ENCODE measurements around the gene PROP1. TPM values are rescaled to one million over a fixed set of nuclear protein-coding genes. Genes with fewer than 3 reads are reported as not detected.
"Not testable (repeated sequence)": the region's sequence is repeated elsewhere in the genome, so short reads cannot be mapped to it uniquely, and the experiment has no call there.

The PROP1 gene
- total RNA-seq = not detected

DNA sequence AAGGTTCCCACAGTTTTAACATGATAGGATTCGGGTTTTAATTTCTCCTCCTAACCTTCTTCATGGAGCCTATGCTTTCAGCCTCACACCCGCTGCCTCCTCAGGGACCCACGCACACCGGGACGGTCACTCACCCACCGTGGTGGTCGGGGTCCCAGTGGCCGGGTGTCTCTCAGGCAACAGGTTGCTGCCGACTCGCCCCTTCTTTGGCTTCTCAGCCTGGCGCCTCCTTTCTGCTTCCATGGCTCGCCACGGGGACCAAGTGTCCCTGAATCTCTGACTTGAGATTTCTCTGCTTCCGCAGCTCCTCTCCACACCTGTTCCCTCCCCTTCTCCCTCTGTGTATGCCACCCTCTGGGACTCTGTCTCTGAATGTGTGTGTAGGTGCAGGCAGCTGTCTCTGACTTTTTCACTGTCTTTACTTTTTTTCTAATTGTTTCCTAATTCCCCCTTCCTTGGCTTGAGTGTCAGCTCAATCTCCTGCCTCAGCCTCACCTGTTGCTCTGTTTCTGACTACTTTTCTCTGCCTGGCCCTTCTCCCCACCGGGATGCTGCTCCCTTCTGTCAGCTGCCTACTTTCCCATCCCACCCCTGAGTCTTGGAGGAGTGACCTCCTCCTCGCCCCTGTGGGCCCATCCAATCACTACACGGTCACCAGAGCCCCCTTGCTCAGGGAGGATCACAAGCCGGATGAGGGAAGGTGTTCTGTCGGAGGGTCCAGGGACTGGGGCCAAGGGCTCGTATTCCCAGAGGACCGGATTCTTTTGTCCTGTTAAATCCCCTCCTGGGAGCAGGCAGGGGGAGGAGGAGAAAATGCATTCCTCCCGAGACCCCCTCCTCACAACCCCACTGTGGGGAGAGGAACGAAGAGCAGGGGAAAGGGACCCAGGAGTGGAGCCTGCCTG is at the start of gene PROP1:
PROP1 (minus strand) TSS at position 552 of the 905 bp plus-strand sequence; CDS start at position 243, 309 bp downstream.
- no peak for FAIRE-seq
- DNase-seq (ENCODE audit: low spot score in 2 of 2) = no peak

DNA sequence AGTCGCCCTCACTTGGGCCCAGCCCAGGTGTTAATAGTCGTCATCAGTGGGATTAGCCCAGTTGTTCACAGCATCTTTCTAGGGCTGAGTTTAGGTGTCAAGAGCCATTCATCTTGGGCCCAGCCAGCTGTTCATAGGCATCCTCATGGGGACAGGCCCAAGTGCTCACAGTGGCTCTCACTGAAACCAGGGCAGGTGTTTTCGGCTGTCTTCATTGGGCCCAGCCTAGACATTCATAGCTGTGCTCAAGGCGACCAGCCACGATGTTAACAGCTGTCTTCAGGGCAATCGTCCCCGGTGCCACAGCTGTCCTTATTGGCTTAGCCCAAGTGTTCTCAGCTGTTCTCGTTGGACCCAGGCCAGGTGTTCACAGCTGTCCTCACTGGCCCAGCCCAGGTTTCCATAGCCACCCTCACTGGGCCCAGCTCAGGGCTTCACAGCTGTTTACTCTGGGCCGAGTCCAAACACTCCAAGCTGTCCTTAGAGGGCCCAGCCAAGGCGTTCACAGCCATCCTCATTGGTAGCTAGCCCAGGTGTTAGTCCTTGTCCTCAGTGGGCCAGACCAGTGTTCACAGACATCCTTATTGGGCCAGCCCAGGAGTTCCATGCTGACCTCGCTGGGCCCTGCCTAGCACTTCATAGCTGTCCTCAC is 23.5 kb upstream of the PROP1 start:
- DNase-seq (ENCODE audit: low spot score in 2 of 2); FAIRE-seq: not testable (repeated sequence)

DNA sequence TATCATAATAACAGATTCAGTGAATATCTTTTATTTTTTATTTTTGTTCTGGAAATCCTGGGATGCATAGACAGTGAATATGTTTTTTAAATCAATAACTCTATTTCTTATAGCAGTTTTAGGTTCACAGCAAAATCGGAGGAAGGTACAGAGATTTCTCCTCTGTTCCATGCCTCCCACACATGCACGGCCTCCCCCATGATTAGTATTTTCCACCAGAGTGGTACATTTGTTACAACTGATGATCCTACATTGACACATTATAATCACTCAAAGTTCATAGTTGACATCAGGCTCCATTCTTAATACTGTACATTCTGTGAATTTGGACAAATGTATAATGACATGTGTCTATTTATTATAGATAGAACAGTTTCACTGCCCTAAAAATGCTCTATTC is 16.7 kb upstream of the PROP1 start:
- FAIRE-seq; DNase-seq (ENCODE audit: low spot score in 2 of 2): not testable (repeated sequence)

DNA sequence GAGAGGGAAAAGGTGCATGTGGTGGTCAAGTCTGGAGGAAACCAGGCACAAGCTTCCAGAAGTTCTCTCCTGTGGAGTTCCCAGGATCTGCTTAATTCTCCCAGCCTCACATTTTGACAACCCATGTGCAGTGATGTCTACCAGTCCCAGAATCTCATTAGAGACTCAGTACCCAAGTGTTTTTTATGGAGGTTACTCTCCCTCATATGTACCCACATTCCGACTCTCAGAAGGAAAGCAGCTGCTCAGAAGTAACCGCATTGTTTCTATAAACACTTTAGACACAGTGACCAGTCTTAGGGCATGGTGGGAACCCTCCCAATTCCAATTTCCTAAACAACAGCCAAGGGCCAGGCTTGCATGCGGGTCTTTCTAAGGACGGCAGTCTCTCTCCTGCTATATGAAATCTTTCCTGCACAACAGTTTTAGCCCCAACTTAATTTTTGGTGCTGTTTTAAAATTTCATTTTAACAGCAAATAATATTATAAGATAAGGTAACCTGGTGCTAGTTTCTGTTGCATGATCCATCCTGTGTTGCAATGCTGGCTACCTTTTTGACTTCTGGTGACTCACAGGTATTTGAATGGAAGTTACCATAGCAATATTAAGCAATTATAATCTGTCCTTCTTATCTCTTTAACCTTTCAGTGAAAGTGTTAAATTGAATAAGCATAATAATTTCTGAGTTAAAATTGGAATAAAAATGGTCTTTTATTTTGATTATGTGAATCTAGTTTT is 15.9 kb upstream of the PROP1 start:
- not testable (repeated sequence) for FAIRE-seq

DNA sequence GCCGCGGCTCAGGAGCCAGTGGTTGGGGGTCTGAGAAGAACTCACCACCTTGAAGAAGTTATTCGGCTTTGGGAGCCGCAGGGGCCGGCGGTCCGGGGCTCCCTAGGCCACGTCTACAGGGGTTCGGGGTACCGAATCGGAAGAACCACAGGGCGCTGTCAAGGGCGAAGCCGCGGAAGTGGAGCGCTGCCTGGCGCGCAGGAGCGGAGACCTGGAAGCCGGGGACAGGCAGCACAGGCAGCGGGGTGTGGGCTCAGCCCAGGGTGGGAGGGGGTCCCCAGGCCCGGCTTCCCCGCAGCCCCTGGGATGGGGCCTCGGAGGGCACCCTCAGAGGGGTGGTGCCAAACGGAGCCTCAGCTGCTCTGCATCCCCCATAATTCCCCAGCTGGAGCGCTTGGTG is 11.2 kb upstream of the PROP1 start:
- not testable (repeated sequence) for FAIRE-seq; DNase-seq (ENCODE audit: low spot score in 2 of 2)

More for the DNA sequence above, 15.9 kb upstream of the PROP1 start:
- DNase-seq (ENCODE audit: low spot score in 2 of 2) = not testable (repeated sequence)

DNA sequence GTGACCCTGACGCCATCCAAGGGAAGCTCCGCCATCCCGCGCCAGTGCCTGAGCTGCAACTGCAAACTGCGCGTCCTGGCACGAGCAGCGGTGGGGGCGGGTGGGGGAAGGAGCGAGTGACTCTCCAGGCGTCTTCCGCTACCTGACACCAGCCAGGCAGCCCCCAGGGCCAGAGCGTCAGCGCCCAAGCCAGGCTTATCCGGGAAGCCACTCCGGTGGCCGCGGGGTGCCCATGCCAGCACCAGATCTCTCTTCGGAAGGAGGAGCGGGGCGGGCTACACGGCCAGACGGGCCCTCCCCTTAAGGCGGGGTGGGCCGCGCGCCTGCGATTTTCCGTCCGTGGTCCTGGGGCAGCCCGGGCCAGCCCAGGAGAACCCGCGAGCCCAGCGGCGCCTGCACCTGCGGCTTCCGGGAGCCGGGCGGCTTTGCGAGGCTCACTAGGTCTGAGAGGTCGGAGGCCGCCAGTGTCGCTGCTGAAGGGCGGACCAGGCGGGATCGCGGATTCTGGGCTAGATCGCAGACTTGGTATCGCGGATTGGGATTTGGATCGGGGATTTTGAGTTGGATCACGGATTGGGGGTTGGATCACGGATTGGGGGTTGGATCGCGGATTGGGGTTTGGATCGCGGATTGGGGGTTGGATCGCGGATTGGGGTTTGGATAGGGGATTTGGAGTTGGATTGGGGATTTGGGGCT is 10.6 kb upstream of the PROP1 start:
- DNase-seq (ENCODE audit: low spot score in 2 of 2); FAIRE-seq: not testable (repeated sequence)

DNA sequence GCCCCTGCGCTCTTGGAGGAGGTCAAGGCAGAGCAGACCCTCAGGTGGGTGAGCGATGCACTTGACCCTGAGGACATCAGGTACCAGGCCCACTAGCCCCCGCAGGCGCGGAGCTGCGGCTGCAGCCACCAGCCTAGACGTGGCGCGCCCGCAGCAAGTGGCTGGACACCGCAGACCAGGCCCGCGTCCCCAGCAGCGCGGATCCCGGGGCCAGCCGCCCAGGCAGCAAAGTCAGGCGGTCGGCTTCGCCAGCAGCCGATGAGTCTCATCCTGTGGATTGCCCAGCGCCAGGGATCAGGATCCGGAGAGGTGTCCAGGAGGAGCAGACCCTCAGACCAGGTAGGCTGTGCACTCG is 10.1 kb upstream of the PROP1 start:
- not testable (repeated sequence) for DNase-seq (ENCODE audit: low spot score in 2 of 2); FAIRE-seq

DNA sequence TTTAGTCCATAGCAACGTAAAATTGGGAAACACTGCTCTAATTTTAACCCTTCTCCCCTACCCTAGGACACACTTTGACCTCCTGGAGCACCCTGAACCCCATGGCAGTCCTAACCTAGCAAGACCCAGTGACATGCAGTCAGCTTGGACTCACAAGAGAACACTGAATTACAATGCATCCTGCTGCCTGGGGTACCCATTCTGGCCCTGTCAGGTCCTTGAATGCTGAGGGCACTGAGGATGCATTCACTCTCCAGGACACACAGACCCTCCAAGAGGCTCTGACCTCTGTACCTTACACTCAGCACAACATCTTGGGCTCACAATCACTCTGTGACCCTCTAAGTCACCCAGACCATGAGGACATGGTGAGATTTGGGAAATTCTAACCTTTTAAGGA is 1.8 kb upstream of the PROP1 start:
- DNase-seq (ENCODE audit: low spot score in 2 of 2) (no peak), FAIRE-seq (no peak)

DNA sequence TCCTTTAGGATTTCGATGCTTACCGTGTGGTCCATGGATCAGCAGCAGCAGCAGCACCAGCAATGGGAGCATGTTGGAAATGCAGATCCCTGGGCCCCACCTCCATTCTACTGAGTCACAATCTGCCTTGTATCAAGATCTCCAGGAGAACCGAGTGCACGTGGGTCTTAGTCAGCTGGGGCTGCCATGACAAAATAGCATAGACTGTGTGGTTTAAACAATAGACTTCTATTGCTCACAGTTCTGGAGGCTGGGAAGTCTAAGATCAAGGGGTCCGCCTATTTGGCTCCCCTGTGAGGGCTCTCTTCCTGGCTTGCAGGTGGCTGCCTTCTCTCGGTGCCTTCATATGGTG is 1.3 kb upstream of the PROP1 start:
- FAIRE-seq = no peak

DNA sequence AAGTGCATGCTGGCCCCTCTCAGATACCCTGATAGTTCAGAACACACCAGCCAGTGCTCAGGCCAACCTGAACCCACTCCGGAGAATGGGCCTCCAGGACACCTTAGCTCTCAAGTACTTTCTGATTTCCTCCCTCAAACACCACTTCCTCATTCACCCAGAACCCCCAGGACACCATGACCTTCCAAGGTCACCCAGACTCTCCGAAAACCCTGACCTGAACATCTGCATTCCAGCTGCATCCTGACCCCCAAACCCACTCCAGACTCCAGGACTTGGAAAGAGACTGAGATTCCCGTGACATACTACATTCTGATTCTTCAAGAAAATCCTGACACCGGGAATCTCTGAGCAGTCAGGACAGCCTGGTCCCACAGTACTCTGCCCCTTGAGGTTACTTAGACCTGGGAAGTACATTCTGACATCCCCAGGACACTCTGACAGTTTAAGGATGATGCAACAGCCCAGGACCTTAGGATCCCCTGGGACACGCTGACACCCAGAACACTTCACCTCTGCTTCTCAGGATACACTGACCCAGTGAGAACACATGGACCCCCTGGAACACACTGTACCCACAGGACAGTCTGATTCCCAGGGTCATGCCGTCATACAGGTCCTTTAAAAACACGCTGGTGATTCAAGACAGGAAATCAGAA is 747 bp upstream of the PROP1 start:
- DNase-seq (ENCODE audit: low spot score in 2 of 2) (no peak), FAIRE-seq (no peak)

More for the DNA sequence above, 1.3 kb upstream of the PROP1 start:
- DNase-seq (ENCODE audit: low spot score in 2 of 2) = no peak

DNA sequence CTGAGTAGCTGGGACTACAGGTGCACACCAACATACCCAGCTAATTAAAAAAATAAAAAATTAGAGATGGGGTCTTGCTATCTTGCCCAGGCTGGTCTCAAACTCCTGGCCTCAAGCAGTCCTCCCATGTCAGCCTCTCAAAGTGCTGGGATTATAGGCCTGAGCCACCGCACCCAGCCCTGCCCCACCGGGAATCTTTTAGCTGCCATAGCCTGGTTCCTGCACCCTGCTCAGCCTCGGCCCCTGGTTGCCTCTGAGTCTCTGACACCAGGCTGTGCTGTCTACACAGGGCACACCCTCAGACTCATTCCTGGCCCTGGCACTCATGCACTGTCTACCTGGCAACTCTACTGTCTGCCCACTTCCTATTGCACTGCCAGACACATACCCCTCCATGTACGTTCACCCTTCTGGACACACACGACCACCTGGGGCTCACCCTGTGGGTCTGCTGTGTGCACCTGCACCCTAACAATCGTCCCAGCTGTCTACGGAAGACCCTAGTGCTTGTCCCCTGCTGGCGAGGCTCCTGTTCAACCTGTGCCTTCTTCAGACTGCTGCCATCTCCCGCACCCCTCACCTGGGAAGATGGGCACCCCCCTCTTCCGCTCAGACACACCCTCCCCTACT is 1.4 kb downstream of the PROP1 start:
- FAIRE-seq = no peak

DNA sequence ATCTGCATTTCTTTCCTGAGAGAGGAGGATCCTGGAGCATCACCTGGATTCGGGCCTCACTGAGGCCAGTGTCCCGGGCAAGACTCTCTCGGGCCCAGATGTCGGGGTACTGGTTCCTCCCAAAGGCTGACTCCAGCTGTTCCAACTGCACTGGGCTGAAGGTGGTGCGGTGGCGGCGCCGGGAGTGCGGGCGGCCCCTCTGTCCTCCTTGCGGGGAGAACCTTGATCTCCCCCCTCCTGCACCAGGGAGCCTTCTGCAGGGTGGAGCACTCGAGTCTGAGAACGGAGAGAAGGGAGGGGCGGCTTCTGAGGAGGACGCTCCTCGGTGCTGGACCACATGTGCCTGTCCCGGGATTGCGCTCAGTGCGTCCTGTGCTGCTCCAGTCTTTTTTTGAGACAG is 2.0 kb downstream of the PROP1 start:
- no peak for FAIRE-seq
- no peak for DNase-seq (ENCODE audit: low spot score in 2 of 2)

More for the DNA sequence above, 1.4 kb downstream of the PROP1 start:
- no peak for DNase-seq (ENCODE audit: low spot score in 2 of 2)

DNA sequence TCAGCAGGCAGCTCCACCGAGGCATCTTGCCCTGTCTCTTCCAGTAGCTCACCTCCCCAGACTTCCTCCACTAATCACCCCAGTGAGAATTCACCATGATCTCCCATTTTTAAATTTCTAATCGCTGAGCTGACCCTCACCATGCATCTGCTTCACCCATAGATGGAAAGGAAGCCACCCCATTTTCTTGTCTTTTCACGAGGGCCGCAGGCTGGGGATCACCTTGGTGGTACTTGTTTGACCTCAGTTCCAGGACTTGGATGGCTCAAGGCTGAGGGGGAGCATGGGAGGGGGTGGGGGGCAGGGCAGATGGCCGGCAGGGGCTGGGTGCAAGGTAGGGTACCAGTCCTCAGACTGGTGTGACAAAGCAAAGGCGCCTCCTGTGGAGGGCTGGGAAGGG is 3.6 kb downstream of the PROP1 start:
- no peak for DNase-seq (ENCODE audit: low spot score in 2 of 2)
- FAIRE-seq = no peak

DNA sequence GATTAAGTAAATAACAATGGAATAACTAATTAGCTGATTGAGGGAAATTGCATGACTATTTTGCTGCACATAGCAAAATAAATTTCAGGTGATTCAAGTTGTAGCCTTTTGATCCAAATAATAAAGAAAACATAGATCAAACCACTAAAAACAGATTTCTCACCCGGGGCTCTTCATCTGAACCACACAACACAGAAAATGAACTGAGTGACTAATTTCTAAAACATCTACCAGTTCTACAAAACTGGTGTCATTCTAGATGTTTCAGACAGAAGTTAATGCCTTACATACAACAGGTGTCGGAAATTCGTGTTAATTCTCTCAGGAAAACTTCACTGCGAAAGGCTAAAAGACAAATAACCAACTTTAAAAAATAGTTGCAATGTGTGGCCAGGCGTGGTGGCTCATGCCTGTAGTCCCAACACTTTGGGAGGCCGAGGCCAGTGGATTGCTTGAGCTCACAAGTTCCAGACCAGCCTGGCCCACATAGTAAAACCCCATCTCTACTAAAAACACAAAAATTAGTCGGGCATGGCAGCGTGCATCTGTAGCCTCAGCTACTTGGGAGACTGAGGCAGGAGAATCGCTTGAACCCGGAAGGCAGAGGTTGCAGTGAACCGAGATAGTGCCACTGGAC is 6.9 kb downstream of the PROP1 start:
- no peak for FAIRE-seq
- no peak for DNase-seq (ENCODE audit: low spot score in 2 of 2)

DNA sequence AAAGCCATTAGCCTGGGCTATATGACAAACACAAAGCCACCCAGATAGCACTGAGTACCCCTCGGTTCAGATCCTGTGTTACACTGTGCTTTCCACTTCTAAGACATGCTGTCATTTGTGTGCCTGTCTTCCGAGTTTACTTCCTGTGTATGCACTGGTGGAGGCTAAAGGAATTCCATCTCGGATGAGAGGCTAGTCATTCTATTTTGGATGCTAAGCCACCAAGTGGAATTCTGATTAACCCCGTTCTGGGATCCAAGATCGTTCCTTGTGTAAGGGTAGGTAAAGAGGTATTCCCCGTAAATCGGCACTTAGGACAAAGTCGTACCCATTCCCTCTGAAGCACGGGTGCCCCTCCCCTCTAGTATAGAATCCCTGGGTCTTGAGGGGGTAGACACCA is 8.7 kb downstream of the PROP1 start:
- FAIRE-seq = no peak

DNA sequence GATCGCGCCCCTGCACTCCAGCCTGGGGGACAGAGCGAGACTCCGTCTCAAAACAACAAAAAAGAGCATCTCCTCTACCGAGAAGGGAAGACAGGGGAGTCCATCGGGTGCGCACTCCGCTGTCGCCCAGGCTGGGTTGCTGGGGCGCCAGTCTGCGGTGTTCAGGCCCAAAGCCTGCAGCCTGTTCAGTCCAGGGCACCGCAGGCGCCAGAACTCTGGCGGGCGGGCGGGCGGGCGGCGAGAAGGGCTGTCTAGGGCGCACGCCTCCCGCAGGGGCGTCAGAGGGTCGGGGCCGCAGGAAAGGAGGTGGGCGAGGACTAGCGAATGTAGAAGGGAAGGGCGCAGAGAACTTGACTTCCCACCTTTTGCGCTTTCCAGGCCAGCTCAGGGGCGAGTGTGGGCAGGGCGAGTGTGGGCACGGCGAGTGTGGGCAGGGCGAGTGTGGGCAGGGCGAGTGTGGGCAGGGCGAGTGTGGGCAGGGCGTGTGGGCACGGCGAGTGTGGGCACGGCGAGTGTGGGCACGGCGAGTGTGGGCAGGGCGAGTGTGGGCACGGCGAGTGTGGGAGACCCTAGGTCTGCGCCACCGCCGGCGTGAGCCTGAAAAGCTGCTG is 10.5 kb downstream of the PROP1 start:
- FAIRE-seq (no peak), DNase-seq (ENCODE audit: low spot score in 2 of 2) (no peak)

More for the DNA sequence above, 8.7 kb downstream of the PROP1 start:
- DNase-seq (ENCODE audit: low spot score in 2 of 2) = no peak

DNA sequence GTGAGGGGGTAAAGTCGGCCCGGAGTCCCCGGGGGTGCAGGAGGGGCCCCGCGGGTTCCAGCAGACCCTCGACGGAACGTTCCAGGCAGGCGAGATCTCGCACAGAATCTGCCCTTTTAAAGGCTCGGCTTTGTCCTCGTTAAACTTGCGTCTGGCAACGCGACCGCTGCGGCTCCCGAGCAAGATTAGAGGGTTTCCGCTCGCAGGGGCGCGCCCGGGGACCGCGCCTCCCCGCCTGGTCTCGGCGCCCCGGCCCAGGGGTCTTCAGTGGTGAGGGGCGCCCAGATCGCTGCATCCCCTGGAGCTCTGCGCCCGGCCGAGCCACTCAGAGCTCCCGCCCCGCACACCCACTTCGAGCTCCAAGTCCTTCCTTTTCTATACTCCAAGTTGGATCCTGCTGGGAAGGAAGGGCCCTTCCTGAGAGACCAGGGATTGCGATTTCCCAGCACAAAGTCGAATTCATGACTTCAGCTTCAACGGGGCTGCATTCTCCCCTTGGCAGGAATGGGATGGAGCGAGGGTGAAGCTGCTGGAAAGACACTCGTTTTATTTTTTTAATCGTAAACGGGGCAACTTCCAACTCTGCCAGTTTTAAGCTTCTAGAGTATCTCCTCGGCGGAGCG is 11.3 kb downstream of the PROP1 start:
- no peak for DNase-seq (ENCODE audit: low spot score in 2 of 2)
- no peak for FAIRE-seq
